H1 (cell line): ENCODE data around the gene TDRD3.

Experiments
- BCL11A ChIP-seq, 2 experiments: IDR thresholded peaks; one replicate each; pipeline ENCODE4 v1.6.1; 2011; ENCODE audit warnings: low read depth in 2 of 2, low read length in 2 of 2, mild to moderate bottlenecking in 2 of 2
- CBX8 ChIP-seq: fragments of 300-800, 300-1000 bp; sonication (generic); IDR thresholded peaks from 2 replicates; pipeline ENCODE4 v1.7.1; 2016; ENCODE audit warnings: low read depth, low read length, borderline replicate concordance
- CEBPB ChIP-seq: IDR thresholded peaks from 2 replicates; pipeline ENCODE4 v1.6.1; 2012; ENCODE audit warnings: low read depth, low read length
- EP300 ChIP-seq, 2 experiments: IDR thresholded peaks; 1 replicate in 1 of 2; 2 replicates in 1 of 2; pipeline ENCODE4 v1.6.1; 2011 to 2012; ENCODE audit warnings: low read depth in 2 of 2, low read length in 2 of 2, mild to moderate bottlenecking in 2 of 2, borderline replicate concordance in 1 of 2, inconsistent platforms in 1 of 2, moderate library complexity in 1 of 2
- EZH2 ChIP-seq: fragments of 200-600 bp; sonication (generic); IDR thresholded peaks from 2 replicates; pipeline ENCODE4 v1.7.1; 2012; ENCODE audit warnings: low read depth, mild to moderate bottlenecking, moderate library complexity, low read length, inconsistent platforms; ENCODE audit not compliant: severe bottlenecking
- FOSL1 ChIP-seq: IDR thresholded peaks from 2 replicates; pipeline ENCODE4 v1.6.1; 2011; ENCODE audit warnings: mild to moderate bottlenecking, low read depth, low read length, moderate library complexity; ENCODE audit not compliant: insufficient read depth
- KDM1A ChIP-seq: fragments of 200-600, 300-600 bp; sonication (generic); IDR thresholded peaks from 2 replicates; pipeline ENCODE4 v1.7.1; 2016; ENCODE audit warnings: mild to moderate bottlenecking, low read length, borderline replicate concordance
- POLR2A ChIP-seq, 2 experiments: IDR thresholded peaks; 1 replicate in 1 of 2; 2 replicates in 1 of 2; pipeline ENCODE4 v1.6.1; 2011; ENCODE audit warnings: low read depth in 2 of 2, low read length in 2 of 2, mild to moderate bottlenecking in 2 of 2; ENCODE audit errors: control extremely low read depth in 1 of 2
- POLR2AphosphoS5 ChIP-seq: IDR thresholded peaks from 2 replicates; pipeline ENCODE4 v1.6.1; 2011; ENCODE audit warnings: low read depth, low read length
- RNF2 ChIP-seq: fragments of 200-900, 300-1000 bp; sonication (generic); IDR thresholded peaks from 2 replicates; pipeline ENCODE4 v1.7.1; 2016; ENCODE audit warnings: borderline replicate concordance, low read depth, mild to moderate bottlenecking, antibody characterized with exemption, low read length; ENCODE audit not compliant: poor library complexity, severe bottlenecking; ENCODE audit errors: missing control alignments
- SP1 ChIP-seq: IDR thresholded peaks from 2 replicates; pipeline ENCODE4 v1.6.1; 2011; ENCODE audit warnings: low read depth, low read length
- TBP ChIP-seq: IDR thresholded peaks from 2 replicates; pipeline ENCODE4 v1.6.1; 2011; ENCODE audit warnings: low read depth, low read length, improper control_type of control experiment
- TF ChIP-seq, protein P1 (sequence below), 3 experiments: IDR thresholded peaks; 1 replicate in 2 of 3; 2 replicates in 1 of 3; pipeline versions ENCODE4 v1.5.1 to v1.6.1; 2011; ENCODE audit warnings: low read length in 3 of 3, mild to moderate bottlenecking in 3 of 3, inconsistent platforms in 2 of 3, low read depth in 1 of 3, moderate library complexity in 1 of 3; ENCODE audit not compliant: insufficient read depth in 1 of 3; ENCODE audit errors: control extremely low read depth in 1 of 3
- TF ChIP-seq, protein P2 (sequence below): IDR thresholded peaks from 2 replicates; pipeline ENCODE4 v1.6.1; 2011; ENCODE audit warnings: low read length, improper control_type of control experiment

DNA sequence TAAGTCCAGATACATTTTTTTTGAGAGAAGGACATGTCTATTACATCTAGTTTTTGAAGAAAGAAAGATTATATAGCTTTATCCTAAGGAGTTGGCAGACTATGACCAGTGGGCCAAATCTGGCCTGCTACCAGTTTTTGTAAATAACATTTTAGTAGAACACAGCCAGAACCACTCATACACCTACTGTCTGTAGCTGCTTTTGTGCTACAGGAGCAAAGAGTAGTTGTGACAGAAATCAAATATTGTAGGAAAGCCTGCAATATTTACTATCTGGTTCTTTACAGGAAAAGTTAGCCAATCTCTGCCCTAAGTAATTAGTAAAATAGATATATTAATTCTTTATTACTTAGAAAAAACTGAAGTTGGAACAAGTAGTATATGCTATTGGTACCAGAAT is 17.2 kb downstream of the TDRD3 start:
- no peak for TF ChIP-seq POLR2A (IDR thresholded peaks at IDR 0.05; ENCODE audit: control extremely low read depth in 1 of 2, low read depth in 2 of 2, low read length in 2 of 2)
- TF ChIP-seq, protein P1, sequence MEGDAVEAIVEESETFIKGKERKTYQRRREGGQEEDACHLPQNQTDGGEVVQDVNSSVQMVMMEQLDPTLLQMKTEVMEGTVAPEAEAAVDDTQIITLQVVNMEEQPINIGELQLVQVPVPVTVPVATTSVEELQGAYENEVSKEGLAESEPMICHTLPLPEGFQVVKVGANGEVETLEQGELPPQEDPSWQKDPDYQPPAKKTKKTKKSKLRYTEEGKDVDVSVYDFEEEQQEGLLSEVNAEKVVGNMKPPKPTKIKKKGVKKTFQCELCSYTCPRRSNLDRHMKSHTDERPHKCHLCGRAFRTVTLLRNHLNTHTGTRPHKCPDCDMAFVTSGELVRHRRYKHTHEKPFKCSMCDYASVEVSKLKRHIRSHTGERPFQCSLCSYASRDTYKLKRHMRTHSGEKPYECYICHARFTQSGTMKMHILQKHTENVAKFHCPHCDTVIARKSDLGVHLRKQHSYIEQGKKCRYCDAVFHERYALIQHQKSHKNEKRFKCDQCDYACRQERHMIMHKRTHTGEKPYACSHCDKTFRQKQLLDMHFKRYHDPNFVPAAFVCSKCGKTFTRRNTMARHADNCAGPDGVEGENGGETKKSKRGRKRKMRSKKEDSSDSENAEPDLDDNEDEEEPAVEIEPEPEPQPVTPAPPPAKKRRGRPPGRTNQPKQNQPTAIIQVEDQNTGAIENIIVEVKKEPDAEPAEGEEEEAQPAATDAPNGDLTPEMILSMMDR (IDR thresholded peaks at IDR 0.05; ENCODE audit: control extremely low read depth in 1 of 3, insufficient read depth in 1 of 3, low read depth in 1 of 3, low read length in 3 of 3): no peak
- no peak for TF ChIP-seq EP300 (IDR thresholded peaks at IDR 0.05; ENCODE audit: borderline replicate concordance in 1 of 2, low read depth in 2 of 2, low read length in 2 of 2)
- TF ChIP-seq SP1: no peak
- TF ChIP-seq CBX8: no peak
- TF ChIP-seq POLR2AphosphoS5: no peak
- no peak for TF ChIP-seq RNF2
- TF ChIP-seq, protein P2, sequence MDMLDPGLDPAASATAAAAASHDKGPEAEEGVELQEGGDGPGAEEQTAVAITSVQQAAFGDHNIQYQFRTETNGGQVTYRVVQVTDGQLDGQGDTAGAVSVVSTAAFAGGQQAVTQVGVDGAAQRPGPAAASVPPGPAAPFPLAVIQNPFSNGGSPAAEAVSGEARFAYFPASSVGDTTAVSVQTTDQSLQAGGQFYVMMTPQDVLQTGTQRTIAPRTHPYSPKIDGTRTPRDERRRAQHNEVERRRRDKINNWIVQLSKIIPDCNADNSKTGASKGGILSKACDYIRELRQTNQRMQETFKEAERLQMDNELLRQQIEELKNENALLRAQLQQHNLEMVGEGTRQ: no peak
- no peak for TF ChIP-seq EZH2
- no peak for TF ChIP-seq CEBPB
- TF ChIP-seq BCL11A (IDR thresholded peaks at IDR 0.05; ENCODE audit: low read depth in 2 of 2, low read length in 2 of 2): no peak
- TF ChIP-seq TBP: no peak
- TF ChIP-seq FOSL1: no peak
- no peak for TF ChIP-seq KDM1A
